ENCODE results near the gene RANBP3.

Gene RANBP3

DNA sequence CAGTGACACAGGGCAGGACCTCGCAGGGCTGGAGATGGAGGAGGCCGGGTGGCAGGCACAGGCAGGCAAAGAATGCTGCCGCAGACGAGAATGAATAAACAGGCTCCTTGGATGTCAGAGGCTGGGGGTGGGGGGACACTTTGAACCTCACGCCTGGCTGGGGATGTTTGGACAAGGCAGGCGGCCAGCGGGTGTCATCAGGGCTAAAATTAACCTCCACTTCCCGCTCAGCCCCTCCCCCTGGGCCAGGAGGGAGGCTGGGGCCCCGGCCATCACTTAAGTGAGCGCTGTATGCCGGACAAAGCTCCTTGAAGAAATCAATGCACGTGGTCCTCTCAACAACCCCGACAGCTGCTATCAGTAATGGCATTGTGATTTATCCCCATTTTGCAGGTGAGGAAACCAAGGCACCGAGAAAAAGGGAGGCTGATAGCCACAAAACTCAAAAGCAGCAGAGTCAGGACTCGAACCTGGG is 97.3 kb downstream of the RANBP3 start:
- DNase-seq = peak; percentile 80

DNA sequence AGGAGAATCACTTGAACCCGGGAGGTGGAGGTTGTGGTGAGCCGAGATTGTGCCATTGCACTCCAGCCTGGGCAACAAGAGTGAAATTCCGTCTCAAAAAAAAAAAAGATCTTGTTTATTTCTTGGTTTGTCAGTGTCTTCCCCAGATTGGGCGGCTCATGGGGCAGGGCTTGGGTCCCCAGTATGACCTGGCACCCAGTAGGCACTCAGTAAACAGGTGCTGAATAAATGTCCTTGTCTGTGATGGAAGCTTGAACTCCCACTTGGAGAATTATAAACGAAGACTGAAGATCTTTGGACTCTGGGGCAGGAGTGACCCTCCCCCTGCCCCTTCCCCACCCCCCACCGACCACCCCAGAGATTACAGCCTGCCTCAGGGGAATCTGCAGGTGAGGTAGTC is 97.7 kb downstream of the RANBP3 start:
- DNase-seq = no peak

- DNase-seq = no peak
Observed at GRCh38 chr19:5877882-5878281, 100.1 kb downstream of the RANBP3 start.

GRCh38 chr19:5877427-5877826 is 100.5 kb downstream of the RANBP3 start:
- DNase-seq = no peak

GRCh38 chr19:5874496-5874895 is 103.4 kb downstream of the RANBP3 start:
- DNase-seq = peak; percentile 58

DNA sequence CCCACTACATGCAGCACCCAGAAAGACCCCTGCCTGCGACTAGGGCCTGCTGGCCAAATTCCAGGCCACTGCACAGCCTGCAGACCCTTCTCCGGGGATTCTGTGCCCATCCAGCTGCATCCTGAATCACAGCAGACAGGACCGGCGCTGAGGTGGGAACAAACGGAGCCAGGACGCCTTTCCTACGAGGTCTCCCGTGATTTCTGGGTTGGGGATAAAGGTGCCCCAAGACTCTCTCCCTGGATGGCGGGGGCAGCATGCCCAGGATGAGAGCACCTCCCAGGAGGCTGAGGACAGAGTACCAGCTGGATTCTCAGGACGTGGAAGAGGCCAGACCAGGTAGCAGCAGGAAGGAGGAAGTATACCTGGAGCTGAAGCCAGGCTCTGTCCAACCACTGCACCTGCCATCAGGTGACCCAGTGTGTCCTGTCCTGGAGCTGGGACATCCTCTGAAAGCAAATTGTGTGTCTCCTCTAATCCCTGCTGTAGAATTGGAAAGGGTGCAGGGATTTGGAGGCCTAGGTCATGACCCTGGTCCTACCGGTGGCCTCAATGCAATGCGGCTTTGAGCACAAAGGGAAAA is 104.2 kb downstream of the RANBP3 start:
- DNase-seq = no peak

GRCh38 chr19:5870986-5871394 is 107.0 kb downstream of the RANBP3 start:
- DNase-seq = no peak

- no peak for DNase-seq
Observed at GRCh38 chr19:5867201-5868136, 110.5 kb downstream of the RANBP3 start.
